SW480 (cell line): ENCODE measurements around the gene PDE5A.
A peak's percentile ranks its signal among the peaks of the same experiment; 100 is the strongest.

Source experiments
- DNase-seq: peaks from one replicate; pipeline ENCODE4 v3.0.0-alpha.2; 2016; ENCODE audit warnings: low spot score

Gene PDE5A

GRCh38 chr4:119521268-119521667, 107.3 kb downstream of the PDE5A start:
- DNase-seq = peak; percentile 69

- no peak for DNase-seq
Observed at GRCh38 chr4:119518915-119519410, 109.6 kb downstream of the PDE5A start.

- DNase-seq = no peak
Observed at GRCh38 chr4:119518230-119518892, 110.2 kb downstream of the PDE5A start.

- DNase-seq = no peak
Observed at GRCh38 chr4:119517361-119518229, 111.0 kb downstream of the PDE5A start.

- DNase-seq = no peak
Observed at GRCh38 chr4:119512398-119512797, 116.2 kb downstream of the PDE5A start.

- DNase-seq = no peak
Observed at GRCh38 chr4:119510395-119511149, 118.0 kb downstream of the PDE5A start.

GRCh38 chr4:119508281-119508680, 120.3 kb downstream of the PDE5A start:
- DNase-seq = no peak

GRCh38 chr4:119506806-119507205, 121.8 kb downstream of the PDE5A start:
- DNase-seq = no peak

- DNase-seq = no peak
Observed at GRCh38 chr4:119504616-119505015, 124.0 kb downstream of the PDE5A start.

GRCh38 chr4:119501740-119502139, 126.9 kb downstream of the PDE5A start:
- no peak for DNase-seq

GRCh38 chr4:119498527-119498926, 130.1 kb downstream of the PDE5A start:
- DNase-seq = no peak

GRCh38 chr4:119493886-119494285, 134.7 kb downstream of the PDE5A start:
- no peak for DNase-seq

- peak; percentile 1 for DNase-seq
Observed at GRCh38 chr4:119493419-119493818, 135.2 kb downstream of the PDE5A start.

- DNase-seq = peak; percentile 2
Observed at GRCh38 chr4:119490335-119490734, 138.3 kb downstream of the PDE5A start.

GRCh38 chr4:119489305-119489704, 139.3 kb downstream of the PDE5A start:
- no peak for DNase-seq

GRCh38 chr4:119480331-119480730, 148.3 kb downstream of the PDE5A start:
- no peak for DNase-seq

GRCh38 chr4:119479835-119480234, 148.8 kb downstream of the PDE5A start:
- DNase-seq = no peak

GRCh38 chr4:119479180-119479808, 149.3 kb downstream of the PDE5A start:
- DNase-seq = no peak

- DNase-seq = no peak
Observed at GRCh38 chr4:119478446-119479179, 150.0 kb downstream of the PDE5A start.

GRCh38 chr4:119477412-119478053, 151.1 kb downstream of the PDE5A start:
- DNase-seq = no peak

- no peak for DNase-seq
Observed at GRCh38 chr4:119471259-119471658, 157.3 kb downstream of the PDE5A start.
